HG03439 (cell line): ENCODE results near the gene DNAJC10.
"Not testable (repeated sequence)": the region's sequence is repeated elsewhere in the genome, so short reads cannot be mapped to it uniquely, and the experiment has no call there.

ENCODE experiments used
- ATAC-seq: cut with Tn5 transposase; IDR thresholded peaks from one replicate; pipeline ENCODE4 v1.9.1; 2021; ENCODE audit warnings: mild to moderate bottlenecking, moderate library complexity; ENCODE audit not compliant: unreplicated experiment

The DNAJC10 gene

GRCh38 chr2:182782686-182783085 is 66.6 kb downstream of the DNAJC10 start:
- ATAC-seq: not testable (repeated sequence)

GRCh38 chr2:182784058-182784706 is 68.1 kb downstream of the DNAJC10 start:
- no peak for ATAC-seq

DNA sequence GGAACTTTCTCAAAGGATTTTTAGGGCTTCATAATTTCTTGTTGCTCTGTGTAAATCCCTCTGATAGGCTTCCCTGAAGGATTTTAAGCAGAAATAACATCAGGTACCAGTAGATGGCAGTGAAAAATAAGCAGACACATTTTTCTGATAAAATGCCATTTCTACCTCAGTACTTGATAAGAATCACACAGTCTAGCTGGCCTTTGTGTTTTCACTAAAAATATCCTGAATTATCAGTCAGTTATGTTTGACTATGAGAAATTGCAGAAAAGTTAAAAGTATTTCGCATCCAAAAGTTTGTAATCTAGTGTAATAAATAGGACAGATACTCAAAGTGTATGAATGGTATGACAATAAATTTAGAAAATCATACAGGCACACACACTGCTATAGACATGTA is 68.7 kb downstream of the DNAJC10 start:
- ATAC-seq: no peak

DNA sequence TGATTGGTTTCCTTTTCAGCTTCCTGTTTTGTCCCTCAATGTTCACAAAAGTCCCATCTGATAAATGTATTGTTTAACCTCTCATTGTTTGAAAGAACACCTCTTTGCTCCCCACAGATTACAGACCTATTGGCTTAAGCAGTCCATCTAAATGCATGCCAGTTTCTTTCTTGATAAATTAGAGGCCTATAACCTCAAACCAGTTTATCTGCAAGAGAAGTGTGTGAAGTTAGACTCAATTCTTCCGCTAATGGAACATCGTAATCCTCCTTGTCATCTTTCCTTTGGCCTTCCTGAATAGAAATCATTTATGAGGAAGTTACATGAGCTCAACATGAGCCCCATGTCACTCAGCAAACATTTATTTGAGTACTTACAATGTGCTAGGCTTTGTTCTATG is 76.4 kb downstream of the DNAJC10 start:
- no peak for ATAC-seq

DNA sequence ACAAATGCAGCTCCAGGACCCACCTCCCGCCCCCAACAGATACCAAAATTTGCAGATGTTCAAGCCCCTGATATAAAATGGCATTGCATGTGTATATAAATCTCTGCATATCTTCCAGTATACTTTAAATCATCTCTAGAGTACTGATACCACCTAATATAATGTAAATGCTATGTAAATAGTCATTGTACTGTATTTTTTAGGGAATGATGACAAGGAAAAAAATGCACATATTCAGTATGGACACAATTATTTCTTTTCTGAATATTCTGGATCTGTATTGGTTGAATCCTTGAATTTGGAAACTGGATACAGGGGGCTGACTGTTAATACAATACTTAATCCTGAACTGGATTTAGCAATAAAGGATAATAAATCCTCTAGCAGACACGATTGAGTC is 82.7 kb downstream of the DNAJC10 start:
- no peak for ATAC-seq

DNA sequence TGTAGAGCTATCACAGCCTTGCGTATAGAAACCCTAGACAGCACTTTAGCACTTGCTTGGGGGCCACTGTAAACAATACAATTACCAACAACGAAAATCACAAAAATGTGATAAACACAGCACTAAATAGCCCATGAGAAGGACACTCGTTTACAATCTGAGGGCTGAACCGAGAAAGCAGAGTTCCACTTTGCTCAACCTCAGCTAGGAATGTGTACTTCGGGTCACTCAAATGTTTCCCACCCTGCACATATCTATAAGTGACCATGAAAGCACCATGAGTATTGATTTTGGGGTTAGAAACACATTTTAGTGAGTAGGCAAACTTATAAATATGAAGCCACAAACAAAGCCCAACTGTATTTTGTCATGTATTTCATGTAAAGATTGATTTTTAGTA is 88.1 kb downstream of the DNAJC10 start:
- no peak for ATAC-seq

GRCh38 chr2:182807319-182807718 is 91.3 kb downstream of the DNAJC10 start:
- no peak for ATAC-seq

DNA sequence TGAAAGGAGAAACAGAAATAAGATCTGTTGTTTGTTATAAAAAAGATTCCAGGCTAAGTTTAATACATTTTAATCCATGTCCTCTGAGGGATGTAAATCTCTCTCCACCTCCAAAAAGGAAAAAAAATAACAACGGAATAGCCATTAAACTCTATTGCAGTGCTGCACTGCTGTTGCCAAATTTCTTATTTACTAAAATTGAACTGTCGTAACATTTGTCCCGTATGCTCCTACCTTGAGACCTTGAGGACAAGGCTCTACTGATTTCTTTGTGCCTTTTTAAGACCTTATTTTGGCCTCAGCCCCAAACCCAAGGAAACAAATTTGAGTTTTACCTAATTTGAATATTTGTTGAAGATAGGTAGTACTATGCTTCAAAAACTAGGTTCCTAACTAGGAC is 94.0 kb downstream of the DNAJC10 start:
- ATAC-seq: no peak

- ATAC-seq: no peak
These were observed 98.3 kb downstream of the DNAJC10 start for GRCh38 chr2:182814380-182814779.

- no peak for ATAC-seq
These were observed 98.7 kb downstream of the DNAJC10 start for GRCh38 chr2:182814804-182815203.

DNA sequence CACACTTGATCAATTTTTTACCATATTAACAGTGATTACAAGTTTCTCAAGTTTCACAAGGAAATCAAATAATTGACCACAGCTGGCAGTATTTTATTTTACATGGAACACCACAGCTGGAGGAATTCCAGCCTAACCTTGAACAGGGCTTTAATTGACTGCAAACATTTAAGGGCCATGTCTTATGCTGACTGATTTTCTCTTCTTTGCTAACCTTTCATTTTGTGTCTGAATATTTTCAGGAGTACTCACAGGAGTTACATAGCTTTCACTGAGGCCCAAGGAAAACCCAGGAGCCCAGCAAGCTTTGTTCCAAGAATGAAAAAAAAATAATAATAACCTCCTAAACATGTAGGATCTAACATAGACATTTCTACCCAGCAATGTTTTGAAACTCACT is 100.8 kb downstream of the DNAJC10 start:
- no peak for ATAC-seq

GRCh38 chr2:182817558-182817957 is 101.5 kb downstream of the DNAJC10 start:
- no peak for ATAC-seq

DNA sequence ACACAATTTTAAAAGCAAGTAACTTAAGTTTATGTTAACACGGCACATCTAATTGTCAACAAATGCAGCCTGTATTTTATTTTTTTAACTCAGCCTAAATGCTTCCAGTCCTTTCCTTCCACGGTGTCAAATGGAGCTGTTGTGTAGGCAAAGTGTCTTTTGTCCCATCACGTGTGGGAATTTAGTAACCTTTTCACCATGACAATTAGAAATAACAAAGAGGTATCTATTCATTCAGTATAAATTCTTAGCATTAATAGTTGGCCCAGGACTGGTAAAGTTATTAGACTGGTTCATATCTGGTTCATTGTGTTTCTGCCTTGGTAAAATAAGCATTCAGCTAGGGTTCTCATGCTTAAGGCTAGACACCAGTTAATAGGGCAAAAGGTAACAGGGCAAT is 102.4 kb downstream of the DNAJC10 start:
- ATAC-seq: no peak

- no peak for ATAC-seq
These were observed 102.9 kb downstream of the DNAJC10 start for GRCh38 chr2:182818925-182819324.

DNA sequence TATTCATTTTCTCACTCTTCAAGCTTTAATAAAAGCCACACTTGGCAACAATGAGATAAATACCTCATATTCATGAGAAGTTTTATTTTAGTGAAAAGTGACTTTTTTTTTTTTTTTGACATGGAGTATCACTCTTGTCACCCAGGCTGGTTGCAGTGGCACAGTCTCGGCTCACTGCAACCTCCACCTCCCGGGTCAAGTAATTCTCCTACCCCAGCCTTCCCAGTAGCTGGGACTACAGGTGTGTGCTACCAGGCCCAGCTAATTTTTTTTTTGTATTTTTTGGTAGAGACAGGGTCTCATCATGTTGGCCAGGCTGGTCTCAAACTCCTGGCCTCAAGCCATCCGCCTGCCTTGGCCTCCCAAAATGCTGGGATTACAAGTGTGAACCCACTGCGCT is 103.4 kb downstream of the DNAJC10 start:
- ATAC-seq: no peak

DNA sequence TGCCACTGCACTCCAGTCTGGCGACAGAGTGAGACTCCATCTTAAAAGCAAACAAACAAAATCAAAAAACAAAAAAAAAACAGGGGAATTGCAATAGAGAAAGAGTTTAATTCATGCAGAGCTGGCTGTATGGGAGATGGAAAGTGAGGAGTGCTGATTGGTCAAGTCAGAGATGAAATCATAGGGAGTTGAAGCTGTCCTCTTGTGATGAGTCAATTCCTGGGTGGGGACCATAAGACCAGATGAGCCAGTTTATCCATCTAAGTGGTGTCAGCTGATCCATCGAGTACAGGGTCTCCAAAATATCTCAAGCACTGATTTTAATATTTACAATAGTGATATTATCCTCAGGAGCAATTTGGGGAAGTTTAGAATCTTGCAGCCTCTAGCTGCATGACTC is 105.1 kb downstream of the DNAJC10 start:
- ATAC-seq: no peak

GRCh38 chr2:182822733-182823132 is 106.7 kb downstream of the DNAJC10 start:
- ATAC-seq: no peak

DNA sequence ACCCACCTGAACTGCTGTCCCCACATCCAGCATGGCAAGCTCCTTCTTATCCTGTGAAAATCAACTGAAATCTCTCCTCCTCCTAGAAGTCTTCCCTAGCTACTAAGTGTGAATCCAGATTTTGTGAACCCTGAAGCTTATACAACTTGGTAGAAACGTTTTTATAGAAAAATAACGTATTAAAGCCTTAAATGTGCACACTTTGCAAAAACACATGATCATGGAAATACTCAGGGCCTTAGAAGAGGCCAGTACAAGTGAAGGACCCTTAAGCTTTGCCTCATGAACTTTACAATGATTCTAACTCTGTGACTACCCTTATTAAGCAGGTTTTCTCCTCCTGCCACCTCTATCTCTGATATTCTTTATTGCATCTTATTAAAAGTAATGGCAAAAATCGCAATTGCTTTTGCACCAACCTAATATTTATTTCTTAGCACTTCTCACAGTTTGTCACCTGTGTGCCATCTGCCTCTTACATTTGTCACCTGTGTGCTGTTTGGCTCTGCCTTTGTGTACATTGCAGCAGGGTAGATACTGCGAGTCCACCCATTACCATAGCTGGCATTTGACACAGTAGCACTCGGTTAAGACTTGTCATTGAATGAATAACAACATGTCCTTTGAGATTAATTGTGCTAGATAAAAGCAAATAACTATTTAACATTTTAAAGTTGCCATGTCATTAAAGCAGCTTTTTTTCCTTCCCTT is 108.2 kb downstream of the DNAJC10 start:
- ATAC-seq: no peak

DNA sequence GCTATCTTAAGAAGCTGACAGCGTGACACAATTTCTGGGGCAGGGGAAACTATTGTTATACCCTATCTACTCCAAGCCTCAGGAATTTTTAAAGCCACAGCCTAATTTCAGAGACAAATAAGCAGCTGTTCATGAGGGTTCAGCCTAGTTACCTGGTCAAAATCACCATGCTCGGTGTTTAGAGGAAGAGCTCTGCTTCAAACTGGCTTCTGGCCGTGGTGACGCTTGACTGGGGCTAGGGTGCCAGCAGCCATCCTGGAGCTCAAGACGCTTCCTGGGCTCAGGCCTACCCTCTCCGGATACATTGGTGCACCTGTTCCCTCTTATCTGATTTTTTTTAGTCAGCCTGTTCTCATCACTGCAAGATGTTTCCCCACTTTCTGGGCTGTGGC is 108.7 kb downstream of the DNAJC10 start:
- ATAC-seq: no peak

DNA sequence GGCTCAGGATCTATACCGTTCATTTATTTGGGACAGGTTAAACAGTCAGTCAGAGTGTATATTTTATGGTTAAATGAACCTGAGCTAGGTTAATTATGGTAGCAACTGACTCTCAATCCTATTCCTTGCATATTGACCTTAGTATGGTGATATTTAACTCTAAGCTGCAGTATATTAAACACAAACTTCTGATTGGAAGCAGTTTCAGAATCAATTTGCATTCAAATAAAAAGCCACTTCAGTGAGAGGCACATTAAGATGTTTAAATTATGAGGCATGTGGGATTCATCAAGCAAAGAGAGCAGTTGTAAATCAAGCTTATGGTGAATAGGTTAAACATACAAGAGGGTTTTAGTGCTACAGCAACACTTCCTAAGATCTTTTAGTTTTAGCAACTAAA is 110.0 kb downstream of the DNAJC10 start:
- ATAC-seq: no peak

DNA sequence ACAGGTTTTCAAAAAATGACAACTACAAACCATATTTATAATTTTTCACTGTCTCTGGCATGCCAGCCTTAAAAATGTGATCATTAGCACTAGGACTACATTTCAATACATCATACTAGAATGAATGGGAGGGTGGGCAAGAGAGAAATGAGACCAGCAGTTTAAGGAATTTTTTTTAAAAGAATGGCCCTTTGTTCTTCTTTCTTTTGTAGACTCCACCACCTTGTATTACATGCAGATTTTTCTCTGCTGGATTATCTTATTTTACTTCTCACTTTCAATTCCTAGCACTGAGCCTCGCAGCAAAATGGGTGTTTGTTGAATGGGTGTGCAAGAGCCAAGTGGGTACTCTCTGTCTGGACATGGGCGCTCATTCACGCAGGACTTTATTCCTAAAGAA is 110.4 kb downstream of the DNAJC10 start:
- ATAC-seq: no peak

- ATAC-seq: no peak
These were observed 111.3 kb downstream of the DNAJC10 start for GRCh38 chr2:182827182-182827879.
